ENCODE measurements around the gene WDR86.

The WDR86 gene

GRCh38 chr7:151446412-151446811 lies 36.6 kb upstream of the WDR86 start:
- TF ChIP-seq EZH2 (IDR thresholded peaks at IDR 0.05; ENCODE audit: borderline replicate concordance, low read length) (no peak), CTCF (IDR thresholded peaks at IDR 0.05; ENCODE audit: low read length) (no peak)
- Histone ChIP-seq H3K36me3 (ENCODE audit: insufficient read depth, low read length) (no peaks in the 10 kb centered on the region), H3K4me1 (ENCODE audit: insufficient read depth, low read length, severe bottlenecking) (peaks cover 7% of the 10 kb centered on the region), H3K9me2 (ENCODE audit: low read depth, low read length) (no peaks in the 10 kb centered on the region), H3K9me3 (ENCODE audit: low read length) (no peaks in the 10 kb centered on the region), H3K4me2 (ENCODE audit: low read length) (no peak overlapping the region), H3K9ac (ENCODE audit: low read length) (no peak overlapping the region), H3F3A (ENCODE audit: insufficient read depth, low read length) (no peaks in the 10 kb centered on the region), H3K27ac (ENCODE audit: low read depth, low read length, poor library complexity, severe bottlenecking) (no peak overlapping the region), H3K27me3 (ENCODE audit: insufficient read depth, low read length) (peaks cover 13% of the 10 kb centered on the region; the same call in 1 of the 2 replicates), H2AFZ (ENCODE audit: low read length) (no peak overlapping the region), H3K4me3 (ENCODE audit: low read depth, low read length, poor library complexity, severe bottlenecking) (no peak overlapping the region), H4K20me1 (ENCODE audit: insufficient read depth, low read length) (no peaks in the 10 kb centered on the region), H3K79me2 (ENCODE audit: insufficient read depth, low read length) (no peaks in the 10 kb centered on the region)

GRCh38 chr7:151444632-151445031 lies 34.8 kb upstream of the WDR86 start:
- no peaks in the 10 kb centered on the region for H3K36me3 ChIP-seq (ENCODE audit: insufficient read depth, low read length)
- H3K27ac ChIP-seq (ENCODE audit: low read depth, low read length, poor library complexity, severe bottlenecking), result no peak overlapping the region
- H3K27me3 ChIP-seq (ENCODE audit: insufficient read depth, low read length), result peaks cover 13% of the 10 kb centered on the region; the same call in 1 of the 2 replicates
- H3K4me2 ChIP-seq (ENCODE audit: low read length), result no peak overlapping the region
- H3K4me1 ChIP-seq (ENCODE audit: insufficient read depth, low read length, severe bottlenecking), result peaks cover 7% of the 10 kb centered on the region
- no peaks in the 10 kb centered on the region for H3K79me2 ChIP-seq (ENCODE audit: insufficient read depth, low read length)
- no peaks in the 10 kb centered on the region for H3K9me2 ChIP-seq (ENCODE audit: low read depth, low read length)
- H3K9ac ChIP-seq (ENCODE audit: low read length), result no peak overlapping the region
- H4K20me1 ChIP-seq (ENCODE audit: insufficient read depth, low read length), result no peaks in the 10 kb centered on the region
- H3F3A ChIP-seq (ENCODE audit: insufficient read depth, low read length), result no peaks in the 10 kb centered on the region
- H3K4me3 ChIP-seq (ENCODE audit: low read depth, low read length, poor library complexity, severe bottlenecking), result no peak overlapping the region
- TF ChIP-seq CTCF (IDR thresholded peaks at IDR 0.05; ENCODE audit: low read length) (no peak), EZH2 (IDR thresholded peaks at IDR 0.05; ENCODE audit: borderline replicate concordance, low read length) (no peak)
- H3K9me3 ChIP-seq (ENCODE audit: low read length), result no peaks in the 10 kb centered on the region
- H2AFZ ChIP-seq (ENCODE audit: low read length), result no peak overlapping the region

GRCh38 chr7:151442776-151443496 lies 33.1 kb upstream of the WDR86 start:
- no peak for TF ChIP-seq EZH2 (IDR thresholded peaks at IDR 0.05; ENCODE audit: borderline replicate concordance, low read length)
- TF ChIP-seq CTCF (IDR thresholded peaks at IDR 0.05; ENCODE audit: low read length), result no peak
- no peaks in the 10 kb centered on the region for H3K9me2 ChIP-seq (ENCODE audit: low read depth, low read length)
- no peaks in the 10 kb centered on the region for H3F3A ChIP-seq (ENCODE audit: insufficient read depth, low read length)
- H3K9ac ChIP-seq (ENCODE audit: low read length), result no peak overlapping the region
- H3K9me3 ChIP-seq (ENCODE audit: low read length), result no peaks in the 10 kb centered on the region
- H3K27ac ChIP-seq (ENCODE audit: low read depth, low read length, poor library complexity, severe bottlenecking), result no peak overlapping the region
- H3K79me2 ChIP-seq (ENCODE audit: insufficient read depth, low read length), result no peaks in the 10 kb centered on the region
- H3K4me2 ChIP-seq (ENCODE audit: low read length), result no peak overlapping the region
- H3K27me3 ChIP-seq (ENCODE audit: insufficient read depth, low read length), result 0 out of 2 replicates have a peak, but pooled peaks cover 10% of the 10 kb centered on the region
- no peak overlapping the region for H3K4me3 ChIP-seq (ENCODE audit: low read depth, low read length, poor library complexity, severe bottlenecking)
- H3K36me3 ChIP-seq (ENCODE audit: insufficient read depth, low read length), result no peaks in the 10 kb centered on the region
- H3K4me1 ChIP-seq (ENCODE audit: insufficient read depth, low read length, severe bottlenecking), result no peaks in the 10 kb centered on the region
- H2AFZ ChIP-seq (ENCODE audit: low read length), result no peak overlapping the region
- H4K20me1 ChIP-seq (ENCODE audit: insufficient read depth, low read length), result no peaks in the 10 kb centered on the region
